Choroid plexus epithelial cell (primary cell): ENCODE measurements around the gene CHI3L2.

Experiments used
- DNase-seq: peaks from one replicate; pipeline ENCODE4 v3.0.0-alpha.2; 2010; ENCODE audit warnings: low read depth
- H3K4me3 ChIP-seq: 2 replicates; pipeline ENCODE4 v1.5.1; 2011; ENCODE audit warnings: low read depth, mild to moderate bottlenecking, control low read depth, low read length, moderate library complexity
- CTCF ChIP-seq: conservative IDR thresholded peaks from 2 replicates; pipeline ENCODE4 v1.5.1; 2011; ENCODE audit warnings: low read depth, mild to moderate bottlenecking, control low read depth, inconsistent platforms, low read length, moderate library complexity

CHI3L2 gene

GRCh38 chr1:111197598-111198284, 29.8 kb upstream of the CHI3L2 start:
- peak; percentile 42 for TF ChIP-seq CTCF
- DNase-seq = peak; percentile 45
- no peak overlapping the region for H3K4me3 ChIP-seq

GRCh38 chr1:111198836-111199235, 28.7 kb upstream of the CHI3L2 start:
- DNase-seq = no peak
- H3K4me3 ChIP-seq = no peak overlapping the region
- TF ChIP-seq CTCF = no peak

- H3K4me3 ChIP-seq = no peak overlapping the region
- no peak for TF ChIP-seq CTCF
- DNase-seq = no peak
Measured at GRCh38 chr1:111199329-111199728, 28.2 kb upstream of the CHI3L2 start.

- TF ChIP-seq CTCF = no peak
- H3K4me3 ChIP-seq = no peak within 1 kb of the TSS
- DNase-seq = no peak
Measured at GRCh38 chr1:111199881-111200801, 27.4 kb upstream of the CHI3L2 start, which contains the start of gene DENND2D. TSS of gene DENND2D (minus strand) at chr1:111200646. CDS start at chr1:111200459, 187 bp downstream.

- H3K4me3 ChIP-seq = no peak overlapping the region
- DNase-seq = no peak
- no peak for TF ChIP-seq CTCF
Measured at GRCh38 chr1:111200802-111201161, 26.7 kb upstream of the CHI3L2 start.

GRCh38 chr1:111201275-111202090, 26.0 kb upstream of the CHI3L2 start:
- no peak for DNase-seq
- no peak for TF ChIP-seq CTCF
- H3K4me3 ChIP-seq = no peak overlapping the region
